Activated CD4-positive, alpha-beta T cell treated with anti-CD3 and anti-CD28 coated beads, Interleukin-2, amount 10 ng/mL, durations not matched to agents 24 days and 14 days (primary cell): Measurements from ENCODE around the gene CDNF. TPM values are rescaled to one million over a fixed set of nuclear protein-coding genes. Genes with fewer than 3 reads are reported as not detected.
"Not testable (repeated sequence)": the region's sequence is repeated elsewhere in the genome, so short reads cannot be mapped to it uniquely, and the experiment has no call there.

Experiments
- DNase-seq: peaks from one replicate; pipeline ENCODE4 v3.0.0; 2022
- H3K27ac Mint-ChIP-seq: one replicate; pipeline ENCODE4 v1.8.0; 2022; ENCODE audit warnings: mild to moderate bottlenecking, mixed read lengths
- H3K27me3 Mint-ChIP-seq: one replicate; pipeline ENCODE4 v1.8.0; 2022; ENCODE audit warnings: mixed read lengths
- H3K36me3 Mint-ChIP-seq: one replicate; pipeline ENCODE4 v1.8.0; 2022; ENCODE audit warnings: low read depth, mild to moderate bottlenecking, mixed read lengths
- H3K4me1 Mint-ChIP-seq: one replicate; pipeline ENCODE4 v1.8.0; 2021; ENCODE audit warnings: mixed read lengths
- H3K4me3 Mint-ChIP-seq: one replicate; pipeline ENCODE4 v1.8.0; 2022; ENCODE audit warnings: mild to moderate bottlenecking, moderate library complexity, mixed read lengths
- H3K9me3 Mint-ChIP-seq: one replicate; pipeline ENCODE4 v1.8.0; 2021; ENCODE audit warnings: mixed read lengths
- intact Hi-C: fragments of 100-400 bp; cut with micrococcal nuclease; formaldehyde crosslinking; loops from one replicate; pipeline ENCODE4 v1.15.1; 2023
- total RNA-seq: library from RNA; stranded (reverse); gene quantifications from 2 replicates; pipeline ENCODE4 v1.2.3, GENCODE V29; 2022

The CDNF gene
- 0.62 and 0.70 TPM in 2 replicates for total RNA-seq

DNA sequence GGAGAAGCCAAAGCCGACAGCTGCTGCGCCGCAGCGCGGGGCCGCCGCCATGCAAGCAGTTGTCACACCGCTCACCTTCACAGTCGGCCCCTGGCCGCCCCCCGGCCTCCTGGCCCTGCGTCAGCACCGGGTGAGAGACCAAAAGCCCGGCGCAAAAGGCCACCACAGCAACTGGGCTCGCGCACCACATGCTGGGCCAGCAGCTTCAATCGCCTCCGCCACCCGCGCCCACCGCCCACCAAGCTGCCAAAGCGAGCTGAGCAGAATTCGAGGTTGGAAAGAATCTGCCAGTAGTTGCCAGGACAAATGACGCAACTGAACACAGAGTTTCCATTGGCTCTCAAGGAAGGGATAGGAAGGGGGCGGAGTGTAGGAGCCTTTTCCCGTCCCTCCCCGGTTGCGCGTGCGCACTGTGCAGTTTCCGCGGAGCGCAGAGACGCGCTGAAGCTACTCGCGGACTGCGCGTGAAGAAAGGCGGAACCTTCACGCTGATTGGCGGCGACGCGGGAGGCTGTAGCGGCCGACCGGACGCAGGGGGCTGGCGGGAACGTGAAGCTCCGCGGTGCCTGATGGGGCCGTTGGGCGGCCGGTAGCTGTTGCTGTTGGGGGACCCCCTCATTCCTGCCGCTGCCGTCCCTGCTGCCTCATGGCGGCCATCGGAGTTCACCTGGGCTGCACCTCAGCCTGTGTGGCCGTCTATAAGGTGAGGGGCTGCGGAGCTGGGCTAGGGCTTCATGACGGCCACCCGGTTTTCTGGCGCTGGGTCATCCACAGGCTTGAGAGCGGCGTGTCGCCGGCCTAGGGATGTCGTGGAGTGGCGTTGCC is at the start of gene CDNF, which contains the start of the genes HSPA14 and MSANTD7:
CDNF (minus strand) TSS at position 281 of the 825 bp plus-strand sequence; CDS start at position 190, 91 bp downstream.
HSPA14 (plus strand) TSS at position 550 of the 825 bp plus-strand sequence; CDS start at position 647, 97 bp downstream.
MSANTD7 (plus strand) TSS at position 550 of the 825 bp plus-strand sequence. CDS start 3,979 bp downstream, outside the sequence.
- peaks cover 18% of the 10 kb centered on the region for H3K4me1 Mint-ChIP-seq
- peak; percentile 100 for DNase-seq
- no peaks in the 10 kb centered on the region for H3K27me3 Mint-ChIP-seq
- intact Hi-C loops: loop anchor here (1.0 to 5.0 kb wide), 8 partner anchors 40 to 339 kb away; partner anchors contain the start of genes DCLRE1C, RPP38 and SUV39H2
- H3K36me3 Mint-ChIP-seq: peaks cover 36% of the 10 kb centered on the region
- peak within 1 kb of the TSS; percentile 92 for H3K4me3 Mint-ChIP-seq
- peak within 1 kb of the TSS; percentile 96 for H3K27ac Mint-ChIP-seq
- no peaks in the 10 kb centered on the region for H3K9me3 Mint-ChIP-seq

DNA sequence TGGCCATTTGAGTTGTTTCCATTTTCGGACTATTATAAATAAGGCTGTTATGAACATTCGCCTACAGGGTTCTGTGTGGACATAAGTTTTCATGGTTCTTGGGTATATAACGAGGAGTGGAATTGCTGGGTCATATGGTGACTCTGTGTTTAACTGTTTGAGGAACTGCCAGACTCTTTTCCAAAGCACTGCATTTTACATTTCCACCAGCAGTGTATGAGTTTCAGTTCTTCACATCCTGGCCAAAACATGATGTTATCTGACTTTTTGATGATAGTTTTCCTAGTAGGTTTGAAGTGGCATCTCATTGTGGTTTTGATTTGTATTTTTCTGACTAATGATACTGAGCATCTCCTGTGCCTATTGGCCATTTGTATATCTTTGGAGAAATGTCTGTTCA is 46.2 kb upstream of the CDNF start:
- intact Hi-C loops: no loop called here
- H3K27me3 Mint-ChIP-seq: no peaks in the 10 kb centered on the region
- H3K4me1 Mint-ChIP-seq: peaks cover 23% of the 10 kb centered on the region
- no peaks in the 10 kb centered on the region for H3K9me3 Mint-ChIP-seq
- H3K4me3 Mint-ChIP-seq: no peak overlapping the region
- DNase-seq: no peak
- H3K27ac Mint-ChIP-seq: no peak overlapping the region
- H3K36me3 Mint-ChIP-seq: peaks cover 15% of the 10 kb centered on the region

DNA sequence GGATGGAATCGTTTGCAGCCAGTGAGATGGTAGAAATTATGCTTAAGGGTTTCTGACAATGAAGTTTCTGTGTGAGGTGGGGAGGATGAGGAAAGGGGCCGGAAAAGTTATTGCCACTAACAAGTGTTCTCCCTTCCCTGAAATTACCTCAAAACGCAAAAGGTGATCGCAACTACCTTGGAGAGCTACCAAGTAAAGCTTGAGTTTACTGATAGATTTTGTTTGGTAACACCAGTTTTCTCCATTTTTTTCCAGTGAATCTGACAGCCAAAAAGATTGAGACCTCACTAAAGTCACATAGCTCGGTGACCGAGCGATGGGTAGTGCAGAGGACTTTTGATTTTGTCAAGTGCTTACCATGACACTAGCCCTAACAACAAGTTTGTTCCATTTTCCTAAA is 42.4 kb upstream of the CDNF start:
- no peaks in the 10 kb centered on the region for H3K9me3 Mint-ChIP-seq
- no peak for DNase-seq
- H3K27ac Mint-ChIP-seq: peak overlapping the region; percentile 92
- H3K4me1 Mint-ChIP-seq: peaks cover 30% of the 10 kb centered on the region
- H3K27me3 Mint-ChIP-seq: no peaks in the 10 kb centered on the region
- intact Hi-C loops: no loop called here
- peak overlapping the region; percentile 96 for H3K4me3 Mint-ChIP-seq
- peaks cover 18% of the 10 kb centered on the region for H3K36me3 Mint-ChIP-seq

DNA sequence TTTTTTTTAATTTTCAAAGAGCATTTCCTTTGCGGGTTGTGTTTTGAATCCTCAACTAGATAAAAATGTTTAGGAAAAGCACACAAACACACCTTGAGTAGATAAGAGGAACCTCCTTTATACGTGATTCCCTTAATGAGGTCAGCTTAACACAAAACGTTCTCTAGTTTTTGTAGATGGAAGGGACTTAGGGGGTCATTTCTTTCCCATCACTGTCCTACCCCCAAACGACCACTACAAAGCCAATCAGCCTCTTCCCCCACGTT is 42.0 kb upstream of the CDNF start:
- H3K9me3 Mint-ChIP-seq: no peaks in the 10 kb centered on the region
- no peaks in the 10 kb centered on the region for H3K27me3 Mint-ChIP-seq
- H3K27ac Mint-ChIP-seq: peak overlapping the region; percentile 92
- intact Hi-C loops: loop anchor here (2.0 to 10.0 kb wide), 3 partner anchors 233 to 1095 kb away; partner anchors contain the start of gene NMT2
- no peak for DNase-seq
- H3K4me3 Mint-ChIP-seq: peak overlapping the region; percentile 96
- H3K36me3 Mint-ChIP-seq: peaks cover 18% of the 10 kb centered on the region
- H3K4me1 Mint-ChIP-seq: peaks cover 30% of the 10 kb centered on the region

DNA sequence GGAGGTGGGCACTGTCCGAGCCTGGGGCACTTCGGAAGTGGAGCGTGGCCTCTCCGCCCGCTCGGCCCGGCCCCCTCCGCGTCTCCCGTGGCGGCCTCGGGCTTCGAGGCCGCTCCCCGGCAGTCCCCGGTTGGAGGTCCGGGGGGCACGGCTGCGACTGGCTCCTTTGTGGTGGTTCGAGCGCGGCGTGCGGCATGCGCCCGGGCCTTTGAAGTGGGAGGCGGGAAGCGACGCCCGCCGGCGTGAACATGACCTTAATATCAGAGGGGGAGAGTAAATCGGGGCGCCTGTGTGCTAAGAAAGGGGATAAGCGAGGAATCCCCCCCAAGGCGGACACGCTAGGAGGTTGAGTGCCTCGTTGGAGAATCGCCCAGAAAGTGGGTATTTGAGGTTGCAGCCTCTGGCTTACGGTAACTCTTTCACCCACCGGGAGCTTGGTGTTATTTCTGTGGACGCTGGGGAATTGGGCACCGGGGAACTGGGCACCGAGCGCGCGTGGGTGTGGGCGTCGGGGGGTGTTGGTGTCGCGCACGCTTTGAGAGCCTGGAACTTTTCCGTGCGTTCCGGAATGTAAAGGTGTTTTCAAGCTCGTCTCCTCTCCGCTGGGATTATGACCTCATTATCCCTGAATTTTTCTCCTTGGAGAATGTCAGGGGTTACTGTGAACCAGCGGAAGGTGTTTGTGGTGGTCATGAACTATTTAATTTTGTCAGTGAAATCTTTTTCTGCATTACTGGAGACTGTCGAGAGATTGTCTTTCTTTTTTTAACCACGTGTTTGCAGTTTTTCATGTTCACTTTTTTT is 41.5 kb upstream of the CDNF start:
- intact Hi-C loops: loop anchor here (2.0 to 10.0 kb wide), 3 partner anchors 232 to 1095 kb away; partner anchors contain the start of gene NMT2
- H3K4me1 Mint-ChIP-seq: peaks cover 30% of the 10 kb centered on the region
- H3K36me3 Mint-ChIP-seq: peaks cover 18% of the 10 kb centered on the region
- peak overlapping the region; percentile 92 for H3K27ac Mint-ChIP-seq
- H3K4me3 Mint-ChIP-seq: peak overlapping the region; percentile 96
- no peaks in the 10 kb centered on the region for H3K9me3 Mint-ChIP-seq
- peak; percentile 82 for DNase-seq
- no peaks in the 10 kb centered on the region for H3K27me3 Mint-ChIP-seq

DNA sequence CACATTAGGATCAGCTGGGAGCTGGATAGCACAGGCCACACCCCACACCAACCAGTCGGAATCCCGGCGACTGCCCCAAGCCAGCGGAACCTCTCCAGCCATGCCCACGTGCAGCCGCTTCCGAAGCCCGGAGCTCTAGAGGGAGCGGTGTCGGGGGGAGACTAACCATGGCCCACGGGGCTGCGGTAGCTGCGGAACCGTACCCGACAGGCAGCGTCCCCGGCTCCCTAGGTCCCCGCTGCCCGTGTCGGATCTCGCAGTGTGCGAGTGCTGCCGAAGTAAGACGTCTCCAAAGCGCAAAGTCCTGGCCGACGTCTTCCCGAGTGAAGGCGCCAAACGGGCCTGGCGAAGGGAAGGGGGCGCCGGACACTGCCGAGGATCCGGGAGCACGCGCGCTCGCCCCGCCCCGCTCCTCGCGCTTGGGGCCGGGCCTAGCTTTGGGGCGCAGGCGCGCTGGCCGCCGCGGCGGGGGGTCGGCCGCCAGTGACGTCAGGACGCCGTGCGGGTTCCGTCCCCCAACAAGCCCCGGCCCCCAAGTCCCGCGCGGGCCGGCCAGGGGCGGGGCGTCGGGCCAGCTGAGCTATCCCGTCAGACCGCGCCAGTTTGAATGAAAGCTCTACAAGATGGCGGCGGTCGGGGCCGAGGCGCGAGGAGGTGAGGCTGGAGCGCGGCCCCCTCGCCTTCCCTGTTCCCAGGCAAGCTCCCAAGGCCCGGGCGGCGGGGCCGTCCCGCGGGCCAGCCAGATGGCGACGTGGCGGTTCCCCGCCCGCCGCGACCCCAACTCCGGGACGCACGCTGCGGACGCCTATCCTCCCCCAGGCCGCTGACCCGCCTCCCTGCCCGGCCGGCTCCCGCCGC is 40.7 kb upstream of the CDNF start, which contains the start of gene SUV39H2:
SUV39H2 (plus strand) TSS at position 601 of the 858 bp plus-strand sequence; CDS start at position 624, 23 bp downstream.
- Mint-ChIP-seq H3K4me3 (peak within 1 kb of the TSS; percentile 96), H3K36me3 (peaks cover 18% of the 10 kb centered on the region), H3K9me3 (no peaks in the 10 kb centered on the region), H3K27ac (peak within 1 kb of the TSS; percentile 92), H3K27me3 (no peaks in the 10 kb centered on the region), H3K4me1 (peaks cover 30% of the 10 kb centered on the region)
- intact Hi-C loops: loop anchor here (1.0 to 10.0 kb wide), 9 partner anchors 40 to 1094 kb away; partner anchors contain the start of genes CDNF, DCLRE1C, HSPA14 and MEIG1
- peak; percentile 99 for DNase-seq

DNA sequence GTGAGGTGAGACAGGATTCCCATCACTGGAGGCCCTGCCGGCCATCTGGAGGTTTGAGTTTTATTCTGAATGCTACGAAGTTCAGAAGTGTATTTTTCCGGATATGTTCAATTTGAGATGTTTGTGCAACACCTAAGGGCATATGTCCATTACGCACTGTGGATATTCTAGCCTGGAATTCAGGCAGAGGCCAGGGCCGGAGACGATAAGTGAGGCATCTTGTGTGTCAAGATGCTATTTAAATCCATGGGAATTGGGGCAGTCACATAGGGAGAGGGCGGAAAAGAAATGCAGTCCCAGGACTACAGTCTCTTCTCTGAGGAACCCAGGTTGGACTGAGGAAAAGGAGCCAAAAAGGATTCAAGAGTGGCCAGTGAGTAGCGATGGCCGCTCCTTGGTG is 38.9 kb upstream of the CDNF start:
- intact Hi-C loops: loop anchor here (5.0 to 10.0 kb wide), 2 partner anchors 229 to 1092 kb away; no protein-coding TSS in a partner anchor
- Mint-ChIP-seq H3K4me1 (peaks cover 26% of the 10 kb centered on the region), H3K27me3 (no peaks in the 10 kb centered on the region), H3K4me3 (peak overlapping the region; percentile 96), H3K27ac (no peak overlapping the region), H3K36me3 (peaks cover 9% of the 10 kb centered on the region), H3K9me3 (no peaks in the 10 kb centered on the region)
- DNase-seq: no peak

DNA sequence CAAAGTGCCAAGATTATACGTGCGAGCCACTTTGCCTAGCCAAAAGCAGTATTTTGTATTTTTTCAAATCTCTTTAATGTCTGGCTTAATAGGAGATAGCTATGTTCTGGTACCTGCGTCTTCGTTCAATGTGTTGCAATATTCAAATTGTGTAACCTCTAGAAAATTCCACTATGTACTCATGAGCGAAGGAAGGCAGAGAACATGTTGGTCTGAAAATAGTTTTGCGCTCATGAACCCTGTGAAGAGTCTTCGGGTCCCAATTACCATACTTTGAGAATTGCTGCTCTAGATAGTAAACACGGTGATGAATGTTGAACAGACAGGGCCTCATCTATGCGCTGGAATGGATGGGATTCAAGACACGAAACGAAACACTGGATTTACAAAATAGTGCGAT is 38.1 kb upstream of the CDNF start:
- H3K36me3 Mint-ChIP-seq: peaks cover 10% of the 10 kb centered on the region
- peak overlapping the region; percentile 26 for H3K4me3 Mint-ChIP-seq
- no peaks in the 10 kb centered on the region for H3K9me3 Mint-ChIP-seq
- no peaks in the 10 kb centered on the region for H3K27me3 Mint-ChIP-seq
- peaks cover 24% of the 10 kb centered on the region for H3K4me1 Mint-ChIP-seq
- H3K27ac Mint-ChIP-seq: no peak overlapping the region
- intact Hi-C loops: loop anchor here (5.0 to 10.0 kb wide), 2 partner anchors 229 to 1091 kb away; no protein-coding TSS in a partner anchor
- no peak for DNase-seq

DNA sequence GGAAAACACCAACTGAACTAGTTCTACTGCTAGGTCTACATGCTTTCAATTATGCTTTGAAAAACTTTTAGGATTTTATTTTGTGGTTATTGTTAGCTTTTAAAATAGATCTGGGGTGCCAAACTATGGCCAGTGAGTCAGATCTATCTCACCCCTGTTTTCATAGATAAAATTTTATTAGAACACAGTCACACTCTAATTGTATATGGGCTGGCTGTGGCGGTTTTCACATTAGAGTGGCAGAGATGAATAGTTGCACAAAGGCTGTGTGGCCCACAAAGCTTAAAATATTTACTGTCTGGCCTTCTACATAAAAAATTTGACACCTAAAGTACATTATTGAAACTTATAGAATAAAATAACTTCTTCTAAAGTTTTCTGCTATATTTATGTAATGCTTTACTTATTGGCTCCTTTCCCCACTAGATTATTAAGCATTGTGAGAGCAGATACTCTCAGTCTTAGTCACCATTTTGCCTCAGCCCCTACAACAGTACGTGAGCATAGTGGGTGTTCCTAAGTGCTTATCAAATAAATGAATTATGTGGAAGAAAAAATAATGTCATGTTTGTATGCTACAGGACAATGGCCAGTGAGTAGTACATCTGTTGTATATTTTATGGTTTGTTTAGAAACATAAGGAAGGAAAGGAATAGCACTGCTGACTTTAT is 35.4 kb upstream of the CDNF start:
- intact Hi-C loops: loop anchor here (10.0 kb wide), 1 partner anchor 1088 kb away; no protein-coding TSS in a partner anchor
- H3K27ac Mint-ChIP-seq: no peak overlapping the region
- H3K9me3 Mint-ChIP-seq: no peaks in the 10 kb centered on the region
- H3K4me1 Mint-ChIP-seq: peaks cover 14% of the 10 kb centered on the region
- peaks cover 22% of the 10 kb centered on the region for H3K36me3 Mint-ChIP-seq
- DNase-seq: no peak
- no peaks in the 10 kb centered on the region for H3K27me3 Mint-ChIP-seq
- no peak overlapping the region for H3K4me3 Mint-ChIP-seq

DNA sequence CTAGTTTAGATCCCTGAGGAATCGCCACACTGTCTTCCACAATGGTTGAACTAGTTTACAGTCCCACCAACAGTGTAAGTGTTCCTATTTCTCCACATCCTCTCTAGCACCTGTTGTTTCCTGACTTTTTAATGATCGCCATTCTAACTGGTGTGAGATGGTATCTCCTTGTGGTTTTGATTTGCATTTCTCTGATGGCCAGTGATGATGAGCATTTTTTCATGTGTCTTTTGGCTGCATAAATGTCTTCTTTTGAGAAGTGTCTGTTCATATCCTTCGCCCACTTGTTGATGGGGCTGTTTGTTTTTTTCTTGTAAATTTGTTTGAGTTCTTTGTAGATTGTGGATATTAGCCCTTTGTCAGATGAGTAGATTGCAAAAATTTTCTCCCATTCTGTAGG is 27.0 kb upstream of the CDNF start:
- H3K4me3 Mint-ChIP-seq, DNase-seq, H3K27me3 Mint-ChIP-seq, intact Hi-C loops, H3K9me3 Mint-ChIP-seq, H3K27ac Mint-ChIP-seq, H3K4me1 Mint-ChIP-seq: not testable (repeated sequence)
- peaks cover 51% of the 10 kb centered on the region for H3K36me3 Mint-ChIP-seq

DNA sequence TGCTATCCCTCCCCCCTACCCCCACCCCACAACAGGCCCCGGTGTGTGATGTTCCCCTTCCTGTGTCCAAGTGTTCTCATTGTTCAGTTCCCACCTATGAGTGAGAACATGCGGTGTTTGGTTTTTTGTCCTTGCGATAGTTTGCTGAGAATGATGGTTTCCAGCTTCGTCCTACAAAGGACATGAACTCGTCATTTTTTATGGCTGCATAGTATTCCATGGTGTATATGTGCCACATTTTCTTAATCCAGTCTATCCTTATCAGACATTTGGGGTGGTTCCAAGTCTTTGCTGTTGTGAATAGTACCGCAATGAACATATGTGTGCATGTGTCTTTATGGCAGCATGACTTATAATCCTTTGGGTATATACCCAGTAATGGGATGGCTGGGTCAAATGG is 26.6 kb upstream of the CDNF start:
- H3K4me3 Mint-ChIP-seq, H3K4me1 Mint-ChIP-seq, DNase-seq, H3K27ac Mint-ChIP-seq, intact Hi-C loops, H3K27me3 Mint-ChIP-seq, H3K9me3 Mint-ChIP-seq: not testable (repeated sequence)
- peaks cover 48% of the 10 kb centered on the region for H3K36me3 Mint-ChIP-seq

DNA sequence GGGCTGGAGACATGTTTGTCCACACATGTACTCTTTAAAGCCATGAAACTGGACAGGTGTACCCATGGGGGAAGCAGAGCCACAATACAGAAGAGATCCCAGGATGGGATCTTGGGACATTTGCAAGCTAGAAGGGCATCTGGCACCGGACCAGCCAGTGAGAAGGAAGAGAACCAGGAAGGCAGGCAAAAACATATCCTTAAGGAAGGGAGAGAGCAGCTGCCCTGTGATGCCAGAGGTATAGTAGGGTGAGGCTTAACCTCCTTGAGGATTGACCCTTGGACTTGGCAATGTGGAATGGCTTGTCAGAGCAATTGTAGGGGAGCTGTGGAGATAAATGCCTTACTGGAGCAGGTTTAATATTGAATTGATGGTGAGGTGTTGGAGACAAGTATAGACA is 23.0 kb upstream of the CDNF start:
- H3K9me3 Mint-ChIP-seq: no peaks in the 10 kb centered on the region
- H3K27ac Mint-ChIP-seq: no peak overlapping the region
- no peak overlapping the region for H3K4me3 Mint-ChIP-seq
- peaks cover 2% of the 10 kb centered on the region for H3K4me1 Mint-ChIP-seq
- H3K36me3 Mint-ChIP-seq: peaks cover 47% of the 10 kb centered on the region
- DNase-seq: no peak
- H3K27me3 Mint-ChIP-seq: no peaks in the 10 kb centered on the region
- intact Hi-C loops: no loop called here
